OCI-LY7 (cell line): Measurements from ENCODE around the gene IPO13.

ENCODE experiments used
- EZH2phosphoT487 ChIP-seq: fragments of 200-600 bp; sonication (generic); IDR thresholded peaks from 2 replicates; pipeline ENCODE4 v1.6.1; 2018; ENCODE audit warnings: low read depth, borderline replicate concordance, mild to moderate bottlenecking, mixed run types, antibody characterized with exemption, low read length, moderate library complexity, mixed read lengths
- TF ChIP-seq, protein P1 (sequence below): fragments of 200-600 bp; sonication (generic); conservative IDR thresholded peaks from 2 replicates; pipeline ENCODE4 v1.5.1; 2014; ENCODE audit warnings: mild to moderate bottlenecking, antibody characterized with exemption, low read length, moderate library complexity, mixed read lengths

DNA sequence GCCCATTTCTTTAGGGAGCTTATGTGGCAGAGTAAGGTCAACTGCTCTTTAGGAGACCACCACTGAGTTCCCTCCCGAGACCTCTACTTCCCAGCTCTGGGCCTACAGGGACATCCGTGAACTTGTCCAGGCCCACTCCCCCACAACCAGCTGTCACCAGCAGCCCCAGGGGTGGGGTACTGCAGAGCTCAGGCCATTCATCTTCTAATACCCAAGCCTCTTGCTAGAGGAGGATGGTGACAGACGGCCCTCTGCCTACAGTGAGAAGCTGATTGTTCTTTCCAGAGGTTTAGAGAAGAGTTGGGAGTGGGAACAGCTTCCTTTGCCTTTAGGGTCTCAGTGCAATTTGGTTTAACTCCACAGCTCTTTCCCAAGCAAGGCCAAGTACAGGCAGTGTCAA lies 46.4 kb upstream of the IPO13 start:
- TF ChIP-seq, protein P1, sequence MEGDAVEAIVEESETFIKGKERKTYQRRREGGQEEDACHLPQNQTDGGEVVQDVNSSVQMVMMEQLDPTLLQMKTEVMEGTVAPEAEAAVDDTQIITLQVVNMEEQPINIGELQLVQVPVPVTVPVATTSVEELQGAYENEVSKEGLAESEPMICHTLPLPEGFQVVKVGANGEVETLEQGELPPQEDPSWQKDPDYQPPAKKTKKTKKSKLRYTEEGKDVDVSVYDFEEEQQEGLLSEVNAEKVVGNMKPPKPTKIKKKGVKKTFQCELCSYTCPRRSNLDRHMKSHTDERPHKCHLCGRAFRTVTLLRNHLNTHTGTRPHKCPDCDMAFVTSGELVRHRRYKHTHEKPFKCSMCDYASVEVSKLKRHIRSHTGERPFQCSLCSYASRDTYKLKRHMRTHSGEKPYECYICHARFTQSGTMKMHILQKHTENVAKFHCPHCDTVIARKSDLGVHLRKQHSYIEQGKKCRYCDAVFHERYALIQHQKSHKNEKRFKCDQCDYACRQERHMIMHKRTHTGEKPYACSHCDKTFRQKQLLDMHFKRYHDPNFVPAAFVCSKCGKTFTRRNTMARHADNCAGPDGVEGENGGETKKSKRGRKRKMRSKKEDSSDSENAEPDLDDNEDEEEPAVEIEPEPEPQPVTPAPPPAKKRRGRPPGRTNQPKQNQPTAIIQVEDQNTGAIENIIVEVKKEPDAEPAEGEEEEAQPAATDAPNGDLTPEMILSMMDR = no peak
- no peak for TF ChIP-seq EZH2phosphoT487
